OCI-LY1 (cell line): ENCODE measurements around the gene GATC.

ENCODE experiments used
- CTCF ChIP-seq: fragments of 200-600 bp; sonication (generic), shearing (Covaris generic); IDR thresholded peaks from 2 replicates; pipeline ENCODE4 v1.5.1; 2017; ENCODE audit warnings: mild to moderate bottlenecking, antibody characterized with exemption, low read length, moderate library complexity, mixed read lengths
- EZH2 ChIP-seq: fragments of 200-600 bp; sonication (generic), shearing (Covaris generic); IDR thresholded peaks from 2 replicates; pipeline ENCODE4 v1.8.0; 2017; ENCODE audit warnings: borderline replicate concordance, mixed run types, mild to moderate bottlenecking, antibody characterized with exemption, low read length, moderate library complexity, mixed read lengths

GRCh38 chr12:120399531-120399930 lies 46.7 kb upstream of the GATC start:
- TF ChIP-seq EZH2 (no peak), CTCF (no peak)
